ENCODE measurements around the gene VAV2. TPM values are rescaled to one million over a fixed set of nuclear protein-coding genes. Genes with fewer than 3 reads are reported as not detected.

Gene VAV2
- total and polyA plus RNA-seq, 7 donors, result 3.8 to 23.3 (median 7.2) TPM

GRCh38 chr9:133964463-133964862, 27.7 kb downstream of the VAV2 start:
- 93 to 96% methylated on average over 2 of the region's 2 CpGs for WGBS, 2 donors
- Histone ChIP-seq H3K4me3 (no peak overlapping the region), H3K36me3 (no peaks in the 10 kb centered on the region), H3K27me3 (peaks cover 0 to 4% (median 0%) of the 10 kb centered on the region in 3 donors), H3K27ac (no peak overlapping the region), H3K9me3 (peaks cover 0 to 6% (median 0%) of the 10 kb centered on the region in 4 donors), H3K4me1 (no peaks in the 10 kb centered on the region)
- intact Hi-C loops (cut with DNase I), result no loop called here
- no peak for DNase-seq
- TF ChIP-seq EP300 (IDR thresholded peaks at IDR 0.05) (no peak), POLR2AphosphoS5 (IDR thresholded peaks at IDR 0.05) (no peak), POLR2A (IDR thresholded peaks at IDR 0.05) (no peak), CTCF (IDR thresholded peaks at IDR 0.05) (no peak)

GRCh38 chr9:133963166-133963565, 29.0 kb downstream of the VAV2 start:
- 89 to 96% methylated on average over 10 of the region's 10 CpGs for WGBS, 2 donors
- H3K4me1 ChIP-seq, result no peaks in the 10 kb centered on the region
- no peaks in the 10 kb centered on the region for H3K36me3 ChIP-seq
- no peak overlapping the region for H3K27ac ChIP-seq
- peaks cover 0 to 6% (median 0%) of the 10 kb centered on the region in 4 donors for H3K9me3 ChIP-seq
- no peak for TF ChIP-seq POLR2AphosphoS5 (IDR thresholded peaks at IDR 0.05)
- no peak for TF ChIP-seq POLR2A (IDR thresholded peaks at IDR 0.05)
- no peak for TF ChIP-seq CTCF (IDR thresholded peaks at IDR 0.05)
- TF ChIP-seq EP300 (IDR thresholded peaks at IDR 0.05), result no peak
- peaks cover 0 to 4% (median 0%) of the 10 kb centered on the region in 3 donors for H3K27me3 ChIP-seq
- intact Hi-C loops (cut with DNase I), result no loop called here
- H3K4me3 ChIP-seq, result no peak overlapping the region
- DNase-seq, result no peak

GRCh38 chr9:133962341-133962740, 29.8 kb downstream of the VAV2 start:
- no peak for DNase-seq
- WGBS, 2 donors, result 91 to 95% methylated on average over 7 of the region's 7 CpGs
- TF ChIP-seq CTCF (IDR thresholded peaks at IDR 0.05) (no peak), EP300 (IDR thresholded peaks at IDR 0.05) (no peak), POLR2AphosphoS5 (IDR thresholded peaks at IDR 0.05) (no peak), POLR2A (IDR thresholded peaks at IDR 0.05) (no peak)
- H3K9me3 ChIP-seq, result peaks cover 0 to 6% (median 0%) of the 10 kb centered on the region in 4 donors
- intact Hi-C loops (cut with DNase I), result no loop called here
- H3K4me1 ChIP-seq, result peaks cover 0 to 1% (median 0%) of the 10 kb centered on the region in 4 donors
- no peaks in the 10 kb centered on the region for H3K36me3 ChIP-seq
- H3K4me3 ChIP-seq, result no peak overlapping the region
- no peak overlapping the region for H3K27ac ChIP-seq
- peaks cover 0 to 4% (median 0%) of the 10 kb centered on the region in 3 donors for H3K27me3 ChIP-seq

GRCh38 chr9:133961226-133962165, 30.6 kb downstream of the VAV2 start:
- no peaks in the 10 kb centered on the region for H3K36me3 ChIP-seq
- no peak for DNase-seq
- H3K4me1 ChIP-seq, result peaks cover 0 to 10% (median 5%) of the 10 kb centered on the region in 4 donors
- TF ChIP-seq CTCF (IDR thresholded peaks at IDR 0.05) (no peak), EP300 (IDR thresholded peaks at IDR 0.05) (no peak), POLR2AphosphoS5 (IDR thresholded peaks at IDR 0.05) (no peak), POLR2A (IDR thresholded peaks at IDR 0.05) (no peak)
- H3K27me3 ChIP-seq, result peaks cover 0 to 4% (median 0%) of the 10 kb centered on the region in 3 donors
- 78 to 95% methylated on average over 18 of the region's 18 CpGs for whole genome bisulfite sequencing, 2 donors
- intact Hi-C loops (cut with DNase I), result no loop called here
- H3K4me3 ChIP-seq, result no peak overlapping the region
- H3K9me3 ChIP-seq, result peaks cover 0 to 6% (median 0%) of the 10 kb centered on the region in 4 donors
- H3K27ac ChIP-seq, result no peak overlapping the region

Data from sigmoid colon (tissue), 7 donors.